Keratinocyte (primary cell): ENCODE measurements around the gene IGF1R. TPM values are rescaled to one million over a fixed set of nuclear protein-coding genes. Genes with fewer than 3 reads are reported as not detected.

Source experiments
- DNase-seq: peaks from one replicate; pipeline ENCODE4 v3.0.0-alpha.2; 2011; ENCODE audit warnings: low read depth, missing footprints, low spot score
- FAIRE-seq: peaks from 2 replicates; lab custom pipeline; 2011; peaks lifted over from hg19 to GRCh38; lab: Jason Lieb, UNC
- H2AFZ ChIP-seq: 2 replicates; pipeline ENCODE4 v1.6.0; 2012; ENCODE audit warnings: low read length, control low read depth, inconsistent platforms; ENCODE audit not compliant: control insufficient read depth
- H3K27ac ChIP-seq: 2 replicates; pipeline ENCODE4 v1.5.1; 2011; ENCODE audit warnings: low read length; ENCODE audit not compliant: control insufficient read depth, insufficient read depth
- H3K27me3 ChIP-seq: 3 replicates; pipeline ENCODE4 v1.6.0; 2011; ENCODE audit warnings: low read length; ENCODE audit not compliant: control insufficient read depth, insufficient read depth; ENCODE audit errors: extremely low read depth
- H3K36me3 ChIP-seq, 2 experiments: 2 replicates in 1 of 2; 3 replicates in 1 of 2; pipeline ENCODE4 v1.5.1; 2011; ENCODE audit warnings: low read length in 2 of 2, mild to moderate bottlenecking in 1 of 2; ENCODE audit not compliant: control insufficient read depth in 2 of 2, insufficient read depth in 2 of 2; ENCODE audit errors: extremely low read depth in 1 of 2
- H3K4me1 ChIP-seq: 3 replicates; pipeline ENCODE4 v1.5.1; 2011; ENCODE audit warnings: low read length; ENCODE audit not compliant: control insufficient read depth, insufficient read depth; ENCODE audit errors: extremely low read depth
- H3K4me2 ChIP-seq: 3 replicates; pipeline ENCODE4 v1.6.0; 2011; ENCODE audit warnings: low read depth, low read length; ENCODE audit not compliant: control insufficient read depth, insufficient read depth; ENCODE audit errors: extremely low read depth
- H3K4me3 ChIP-seq, 3 experiments: fragments of 200-600 bp in 1 of 3; sonication (generic) in 1 of 3; 2 replicates in 2 of 3; 3 replicates in 1 of 3; pipeline ENCODE4 v1.5.1; 2011 to 2016; ENCODE audit warnings: low read length in 3 of 3, mild to moderate bottlenecking in 3 of 3, control low read depth in 2 of 3, inconsistent platforms in 1 of 3, low read depth in 1 of 3, mixed read lengths in 1 of 3, mixed run types in 1 of 3, moderate library complexity in 1 of 3; ENCODE audit not compliant: control insufficient read depth in 2 of 3, insufficient read depth in 2 of 3; ENCODE audit errors: extremely low read depth in 1 of 3
- H3K79me2 ChIP-seq: 2 replicates; pipeline ENCODE4 v1.6.0; 2012; ENCODE audit warnings: low read length; ENCODE audit not compliant: control insufficient read depth, insufficient read depth
- H3K9ac ChIP-seq: 3 replicates; pipeline ENCODE4 v1.6.0; 2011; ENCODE audit warnings: low read length; ENCODE audit not compliant: control insufficient read depth, insufficient read depth; ENCODE audit errors: extremely low read depth
- H3K9me1 ChIP-seq: 3 replicates; pipeline ENCODE4 v1.6.0; 2011; ENCODE audit warnings: low read length; ENCODE audit not compliant: control insufficient read depth, insufficient read depth; ENCODE audit errors: extremely low read depth
- H3K9me3 ChIP-seq: 2 replicates; pipeline ENCODE4 v1.5.1; 2012; ENCODE audit warnings: low read depth, low read length; ENCODE audit not compliant: control insufficient read depth
- H4K20me1 ChIP-seq: 3 replicates; pipeline ENCODE4 v1.6.0; 2011; ENCODE audit warnings: low read length; ENCODE audit not compliant: control insufficient read depth, insufficient read depth; ENCODE audit errors: extremely low read depth
- EZH2 ChIP-seq: IDR thresholded peaks from one replicate; pipeline ENCODE4 v1.6.1; 2012; ENCODE audit warnings: inconsistent platforms, mild to moderate bottlenecking, low read length, moderate library complexity
- dilution Hi-C: fragments of 300-500 bp; cut with MboI; formaldehyde crosslinking; loops from one replicate; pipeline ENCODE4 v1.7.0; 2020; ENCODE audit warnings: low sequenced_read_pairs; ENCODE audit not compliant: extremely low pct_ligation_motif_present
- polyA plus RNA-seq, 5 experiments: library from polyadenylated mRNA; depleted of rRNA in 3 of 5; stranded (reverse) in 3 of 5; stranded (forward) in 1 of 5; unstranded in 1 of 5; fragments of >200 nt; gene quantifications; 1 replicate in 1 of 5; 2 replicates in 3 of 5; 3 replicates in 1 of 5; pipeline versions ENCODE4 v1.2.1 to v1.2.3, GENCODE V29; 2011 to 2012; ENCODE audit warnings: missing spikeins in 2 of 5, low read depth in 1 of 5, low replicate concordance in 1 of 5
- TF ChIP-seq, protein P1 (sequence below), 3 experiments: IDR thresholded peaks in 1 of 3; conservative IDR thresholded peaks in 1 of 3; optimal IDR thresholded peaks in 1 of 3; 2 replicates in 2 of 3; 3 replicates in 1 of 3; pipeline versions ENCODE3 to v1.5.1; 2011; ENCODE audit warnings: low read length in 3 of 3, mild to moderate bottlenecking in 3 of 3, moderate library complexity in 2 of 3, control low read depth in 1 of 3, inconsistent platforms in 1 of 3; ENCODE audit not compliant: insufficient read depth in 2 of 3; ENCODE audit errors: extremely low read depth in 1 of 3

The IGF1R gene
- polyA plus RNA-seq, 1 donor (not counting 4 experiments of a cell fraction or from before 2014, with no cell fraction given): 14.5 TPM

DNA sequence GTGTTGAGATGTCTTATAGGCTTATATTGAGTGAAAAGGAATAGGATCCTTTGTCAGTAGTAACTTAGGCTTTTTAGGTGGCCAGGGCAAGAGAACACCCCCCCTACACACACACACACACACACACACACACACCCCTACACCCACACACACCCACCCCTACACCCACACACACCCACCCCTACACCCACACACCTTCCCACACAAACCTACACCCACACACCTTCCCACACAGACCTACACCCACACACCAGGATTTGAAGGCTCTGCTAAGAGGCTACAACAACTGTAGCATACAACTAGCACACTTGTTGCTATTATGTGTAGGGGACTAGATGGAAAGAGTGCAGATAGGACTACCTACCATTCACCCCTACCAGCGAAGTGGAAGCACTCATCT is 186.6 kb downstream of the IGF1R start:
- TF ChIP-seq EZH2: no peak
- TF ChIP-seq, protein P1, sequence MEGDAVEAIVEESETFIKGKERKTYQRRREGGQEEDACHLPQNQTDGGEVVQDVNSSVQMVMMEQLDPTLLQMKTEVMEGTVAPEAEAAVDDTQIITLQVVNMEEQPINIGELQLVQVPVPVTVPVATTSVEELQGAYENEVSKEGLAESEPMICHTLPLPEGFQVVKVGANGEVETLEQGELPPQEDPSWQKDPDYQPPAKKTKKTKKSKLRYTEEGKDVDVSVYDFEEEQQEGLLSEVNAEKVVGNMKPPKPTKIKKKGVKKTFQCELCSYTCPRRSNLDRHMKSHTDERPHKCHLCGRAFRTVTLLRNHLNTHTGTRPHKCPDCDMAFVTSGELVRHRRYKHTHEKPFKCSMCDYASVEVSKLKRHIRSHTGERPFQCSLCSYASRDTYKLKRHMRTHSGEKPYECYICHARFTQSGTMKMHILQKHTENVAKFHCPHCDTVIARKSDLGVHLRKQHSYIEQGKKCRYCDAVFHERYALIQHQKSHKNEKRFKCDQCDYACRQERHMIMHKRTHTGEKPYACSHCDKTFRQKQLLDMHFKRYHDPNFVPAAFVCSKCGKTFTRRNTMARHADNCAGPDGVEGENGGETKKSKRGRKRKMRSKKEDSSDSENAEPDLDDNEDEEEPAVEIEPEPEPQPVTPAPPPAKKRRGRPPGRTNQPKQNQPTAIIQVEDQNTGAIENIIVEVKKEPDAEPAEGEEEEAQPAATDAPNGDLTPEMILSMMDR (optimal IDR thresholded peaks at IDR 0.05 in 1 of 3, IDR thresholded peaks at IDR 0.05 in 1 of 3, conservative IDR thresholded peaks at IDR 0.05 in 1 of 3; ENCODE audit: extremely low read depth in 1 of 3, insufficient read depth in 2 of 3, low read length in 3 of 3): no peak
- Histone ChIP-seq H3K4me1 (no peaks in the 10 kb centered on the region), H3K9me1 (no peaks in the 10 kb centered on the region), H3K79me2 (peaks cover 75% of the 10 kb centered on the region), H3K27ac (no peak overlapping the region), H3K27me3 (no peaks in the 10 kb centered on the region), H3K9ac (no peak overlapping the region), H3K9me3 (peaks cover 13% of the 10 kb centered on the region), H3K4me3 (no peak overlapping the region), H2AFZ (no peak overlapping the region), H3K4me2 (no peak overlapping the region), H3K36me3 (peaks cover 0 to 5% of the 10 kb centered on the region in 2 experiments), H4K20me1 (no peaks in the 10 kb centered on the region)
- no peak for DNase-seq
- dilution Hi-C loops: no loop called here
- FAIRE-seq: no peak

- Histone ChIP-seq H3K9me1 (no peaks in the 10 kb centered on the region), H2AFZ (no peak overlapping the region), H3K27me3 (no peaks in the 10 kb centered on the region), H3K4me2 (no peak overlapping the region), H3K79me2 (peaks cover 75% of the 10 kb centered on the region), H3K9ac (no peak overlapping the region), H4K20me1 (no peaks in the 10 kb centered on the region), H3K36me3 (peaks cover 0 to 7% of the 10 kb centered on the region in 2 experiments), H3K9me3 (peaks cover 8% of the 10 kb centered on the region), H3K27ac (no peak overlapping the region), H3K4me1 (no peaks in the 10 kb centered on the region), H3K4me3 (no peak overlapping the region)
- FAIRE-seq (no peak), DNase-seq (no peak)
- no peak for TF ChIP-seq EZH2
- TF ChIP-seq, protein P1 (optimal IDR thresholded peaks at IDR 0.05 in 1 of 3, IDR thresholded peaks at IDR 0.05 in 1 of 3, conservative IDR thresholded peaks at IDR 0.05 in 1 of 3; ENCODE audit: extremely low read depth in 1 of 3, insufficient read depth in 2 of 3, low read length in 3 of 3): no peak
- dilution Hi-C loops: no loop called here
Measured at GRCh38 chr15:98835876-98836275, 187.5 kb downstream of the IGF1R start.
